Stimulated activated naive CD4-positive, alpha-beta T cell (primary cell): ENCODE data around the gene SLC4A1.

Experiments
- DNase-seq, 6 experiments: peaks; one replicate each; lab custom pipeline; 2025; lab: John Stamatoyannopoulos, UW

SLC4A1 gene

GRCh38 chr17:44205962-44206824 lies 61.7 kb downstream of the SLC4A1 start:
- DNase-seq, result no peak

GRCh38 chr17:44204441-44204882 lies 63.5 kb downstream of the SLC4A1 start:
- DNase-seq, result no peak

GRCh38 chr17:44203731-44204440 lies 64.0 kb downstream of the SLC4A1 start:
- peak in 5 of 6 experiments; percentile 9 to 47 (median 28) for DNase-seq

- no peak for DNase-seq
Observed at GRCh38 chr17:44202756-44203155, 65.2 kb downstream of the SLC4A1 start.

- DNase-seq, result no peak
Observed at GRCh38 chr17:44200478-44201155, 67.3 kb downstream of the SLC4A1 start.

GRCh38 chr17:44199553-44200477 lies 68.1 kb downstream of the SLC4A1 start, which contains the start of gene ATXN7L3:
Gene ATXN7L3, minus strand, starts transcription at chr17:44199884. Its CDS starts 1,814 bp downstream, at chr17:44198070.
- peak; percentile 97 to 99 (median 98) for DNase-seq

- DNase-seq, result peak; percentile 50 to 82 (median 72)
Observed at GRCh38 chr17:44198721-44199552, 69.0 kb downstream of the SLC4A1 start.
